ENCODE results near the gene SYP.

SYP gene

DNA sequence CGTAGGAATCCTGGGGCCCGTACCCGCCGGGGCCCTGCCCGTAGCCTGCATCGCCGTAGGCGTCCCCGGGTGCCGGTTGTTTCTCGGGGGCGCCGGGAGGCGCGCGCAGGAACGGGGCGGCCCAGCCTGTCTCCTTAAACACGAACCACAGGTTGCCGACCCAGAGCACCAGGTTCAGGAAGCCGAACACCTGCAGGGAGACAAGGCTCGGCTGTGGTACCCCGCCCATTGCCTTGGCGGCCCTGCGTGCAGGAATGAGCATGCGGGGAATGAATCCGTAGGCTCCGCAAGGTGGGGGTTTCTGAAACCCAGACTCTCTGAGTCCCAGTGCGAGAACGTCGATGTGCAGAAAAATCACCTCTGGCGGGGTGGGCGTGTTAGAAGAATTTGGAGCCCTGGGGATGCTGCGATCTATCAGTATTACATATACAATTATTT lies 8.4 kb downstream of the SYP start:
- H3K4me1 ChIP-seq (ENCODE audit: control extremely low read depth in 1 of 4, control insufficient read depth in 4 of 4, insufficient read depth in 4 of 4, low read length in 3 of 4), result peaks cover 0 to 13% (median 5%) of the 10 kb centered on the region in 4 experiments
- H3K36me3 ChIP-seq (ENCODE audit: control insufficient read depth in 4 of 4, insufficient read depth in 4 of 4, low read length in 3 of 4), result no peaks in the 10 kb centered on the region
- H3K9me3 ChIP-seq (ENCODE audit: control extremely low read depth in 1 of 5, control insufficient read depth in 4 of 5, insufficient read depth in 2 of 5, low read depth in 1 of 5, low read length in 4 of 5), result no peaks in the 10 kb centered on the region
- H3K4me3 ChIP-seq (ENCODE audit: control insufficient read depth in 1 of 7, extremely low read depth in 1 of 7, insufficient read depth in 4 of 7, low read depth in 2 of 7, low read length in 6 of 7), result peak overlapping the region; percentile 69 to 86 (median 74)
- WGBS (ENCODE audit: insufficient coverage), result 57% methylated on average over 29 of the region's 34 CpGs
- CTCF ChIA-PET, result interaction anchor here (1.0 to 1.9 kb wide), 3 partner anchors 27 to 43 kb away, joined by 3 to 6 read pairs (median 6); partner anchors contain the start of gene CCDC22
- H3K27me3 ChIP-seq (replicated peaks in 2 of 5; ENCODE audit: control insufficient read depth in 4 of 5, insufficient read depth in 5 of 5, low read length in 4 of 5), result no peaks in the 10 kb centered on the region
- H3K27ac ChIP-seq (ENCODE audit: insufficient read depth in 1 of 2, low read depth in 1 of 2, low read length in 2 of 2, poor library complexity in 1 of 2, severe bottlenecking in 2 of 2), result peak overlapping the region; percentile 15 to 81
- POLR2A ChIA-PET, result interaction anchor here (1.1 to 1.3 kb wide), 2 partner anchors 14 to 25 kb away, joined by 3 to 4 read pairs; no protein-coding TSS in a partner anchor
- DNase-seq, result peak in 2 of 3 donors; percentile 22 to 50

- ChIA-PET CTCF (interaction anchor here (0.7 to 1.2 kb wide), 5 partner anchors 17 to 236 kb away, joined by 3 to 4 read pairs (median 3); no protein-coding TSS in a partner anchor), POLR2A (interaction anchor here (0.8 to 1.3 kb wide), 3 partner anchors 14 to 35 kb away, joined by 3 to 4 read pairs (median 3); no protein-coding TSS in a partner anchor)
- H3K27me3 ChIP-seq (replicated peaks in 2 of 5; ENCODE audit: control insufficient read depth in 4 of 5, insufficient read depth in 5 of 5, low read length in 4 of 5), result no peaks in the 10 kb centered on the region
- peak; percentile 98 to 99 (median 99) for DNase-seq
- H3K4me3 ChIP-seq (ENCODE audit: control insufficient read depth in 1 of 7, extremely low read depth in 1 of 7, insufficient read depth in 4 of 7, low read depth in 2 of 7, low read length in 6 of 7), result peak overlapping the region; percentile 69 to 86 (median 74)
- no peaks in the 10 kb centered on the region for H3K9me3 ChIP-seq (ENCODE audit: control extremely low read depth in 1 of 5, control insufficient read depth in 4 of 5, insufficient read depth in 2 of 5, low read depth in 1 of 5, low read length in 4 of 5)
- 35% methylated on average over 28 of the region's 32 CpGs for WGBS (ENCODE audit: insufficient coverage)
- peak overlapping the region; percentile 15 to 81 for H3K27ac ChIP-seq (ENCODE audit: insufficient read depth in 1 of 2, low read depth in 1 of 2, low read length in 2 of 2, poor library complexity in 1 of 2, severe bottlenecking in 2 of 2)
- H3K4me1 ChIP-seq (ENCODE audit: control extremely low read depth in 1 of 4, control insufficient read depth in 4 of 4, insufficient read depth in 4 of 4, low read length in 3 of 4), result peaks cover 0 to 16% (median 8%) of the 10 kb centered on the region in 4 experiments
- no peaks in the 10 kb centered on the region for H3K36me3 ChIP-seq (ENCODE audit: control insufficient read depth in 4 of 4, insufficient read depth in 4 of 4, low read length in 3 of 4)
Observed at GRCh38 chrX:49190821-49191573, 9.0 kb downstream of the SYP start.

GRCh38 chrX:49189606-49190005 lies 10.4 kb downstream of the SYP start:
- ChIA-PET CTCF (interaction anchor here (0.9 to 1.4 kb wide), 4 partner anchors 9 to 39 kb away, joined by 3 to 5 read pairs (median 4); no protein-coding TSS in a partner anchor), POLR2A (no interaction called here)
- Histone ChIP-seq H3K4me3 (ENCODE audit: control insufficient read depth in 1 of 7, extremely low read depth in 1 of 7, insufficient read depth in 4 of 7, low read depth in 2 of 7, low read length in 6 of 7) (no peak overlapping the region), H3K36me3 (ENCODE audit: control insufficient read depth in 4 of 4, insufficient read depth in 4 of 4, low read length in 3 of 4) (no peaks in the 10 kb centered on the region), H3K9me3 (ENCODE audit: control extremely low read depth in 1 of 5, control insufficient read depth in 4 of 5, insufficient read depth in 2 of 5, low read depth in 1 of 5, low read length in 4 of 5) (no peaks in the 10 kb centered on the region), H3K27me3 (replicated peaks in 2 of 5; ENCODE audit: control insufficient read depth in 4 of 5, insufficient read depth in 5 of 5, low read length in 4 of 5) (no peaks in the 10 kb centered on the region), H3K27ac (ENCODE audit: insufficient read depth in 1 of 2, low read depth in 1 of 2, low read length in 2 of 2, poor library complexity in 1 of 2, severe bottlenecking in 2 of 2) (no peak overlapping the region), H3K4me1 (ENCODE audit: control extremely low read depth in 1 of 4, control insufficient read depth in 4 of 4, insufficient read depth in 4 of 4, low read length in 3 of 4) (peaks cover 0 to 25% (median 16%) of the 10 kb centered on the region in 4 experiments)
- 88% methylated on average over 6 of the region's 6 CpGs for WGBS (ENCODE audit: insufficient coverage)
- no peak for DNase-seq

GRCh38 chrX:49188468-49189076 lies 11.4 kb downstream of the SYP start:
- Histone ChIP-seq H3K27ac (ENCODE audit: insufficient read depth in 1 of 2, low read depth in 1 of 2, low read length in 2 of 2, poor library complexity in 1 of 2, severe bottlenecking in 2 of 2) (no peak overlapping the region), H3K36me3 (ENCODE audit: control insufficient read depth in 4 of 4, insufficient read depth in 4 of 4, low read length in 3 of 4) (peaks cover 0 to 1% (median 0%) of the 10 kb centered on the region in 4 experiments), H3K27me3 (replicated peaks in 2 of 5; ENCODE audit: control insufficient read depth in 4 of 5, insufficient read depth in 5 of 5, low read length in 4 of 5) (no peaks in the 10 kb centered on the region), H3K4me1 (ENCODE audit: control extremely low read depth in 1 of 4, control insufficient read depth in 4 of 4, insufficient read depth in 4 of 4, low read length in 3 of 4) (peaks cover 0 to 29% (median 19%) of the 10 kb centered on the region in 4 experiments), H3K4me3 (ENCODE audit: control insufficient read depth in 1 of 7, extremely low read depth in 1 of 7, insufficient read depth in 4 of 7, low read depth in 2 of 7, low read length in 6 of 7) (no peak overlapping the region), H3K9me3 (ENCODE audit: control extremely low read depth in 1 of 5, control insufficient read depth in 4 of 5, insufficient read depth in 2 of 5, low read depth in 1 of 5, low read length in 4 of 5) (no peaks in the 10 kb centered on the region)
- ChIA-PET CTCF (interaction anchor here (1.4 kb wide), 1 partner anchor 22 kb away, joined by 4 read pairs; no protein-coding TSS in a partner anchor), POLR2A (no interaction called here)
- 55% methylated on average over 3 of the region's 8 CpGs for WGBS (ENCODE audit: insufficient coverage)
- DNase-seq, result no peak

GRCh38 chrX:49187526-49187925 lies 12.5 kb downstream of the SYP start:
- no peak overlapping the region for H3K4me3 ChIP-seq (ENCODE audit: control insufficient read depth in 1 of 7, extremely low read depth in 1 of 7, insufficient read depth in 4 of 7, low read depth in 2 of 7, low read length in 6 of 7)
- no peaks in the 10 kb centered on the region for H3K27me3 ChIP-seq (replicated peaks in 2 of 5; ENCODE audit: control insufficient read depth in 4 of 5, insufficient read depth in 5 of 5, low read length in 4 of 5)
- H3K4me1 ChIP-seq (ENCODE audit: control extremely low read depth in 1 of 4, control insufficient read depth in 4 of 4, insufficient read depth in 4 of 4, low read length in 3 of 4), result peaks cover 0 to 29% (median 19%) of the 10 kb centered on the region in 4 experiments
- CTCF ChIA-PET, result interaction anchor here (1.1 kb wide), 1 partner anchor 10 kb away, joined by 3 read pairs; no protein-coding TSS in a partner anchor
- no peak for DNase-seq
- peaks cover 0 to 5% (median 2%) of the 10 kb centered on the region in 4 experiments for H3K36me3 ChIP-seq (ENCODE audit: control insufficient read depth in 4 of 4, insufficient read depth in 4 of 4, low read length in 3 of 4)
- POLR2A ChIA-PET, result no interaction called here
- no peak overlapping the region for H3K27ac ChIP-seq (ENCODE audit: insufficient read depth in 1 of 2, low read depth in 1 of 2, low read length in 2 of 2, poor library complexity in 1 of 2, severe bottlenecking in 2 of 2)
- WGBS (ENCODE audit: insufficient coverage), result 89% methylated on average over 6 of the region's 10 CpGs
- no peaks in the 10 kb centered on the region for H3K9me3 ChIP-seq (ENCODE audit: control extremely low read depth in 1 of 5, control insufficient read depth in 4 of 5, insufficient read depth in 2 of 5, low read depth in 1 of 5, low read length in 4 of 5)

- ChIA-PET CTCF (interaction anchor here (1.0 to 1.1 kb wide), 2 partner anchors 10 to 45 kb away, joined by 3 read pairs; no protein-coding TSS in a partner anchor), POLR2A (no interaction called here)
- no peak overlapping the region for H3K4me3 ChIP-seq (ENCODE audit: control insufficient read depth in 1 of 7, extremely low read depth in 1 of 7, insufficient read depth in 4 of 7, low read depth in 2 of 7, low read length in 6 of 7)
Observed at GRCh38 chrX:49187028-49187394, 13.0 kb downstream of the SYP start.

More at GRCh38 chrX:49187028-49187394, 13.0 kb downstream of the SYP start:
- Histone ChIP-seq H3K36me3 (ENCODE audit: control insufficient read depth in 4 of 4, insufficient read depth in 4 of 4, low read length in 3 of 4) (peaks cover 2 to 8% (median 4%) of the 10 kb centered on the region in 4 experiments), H3K27ac (ENCODE audit: insufficient read depth in 1 of 2, low read depth in 1 of 2, low read length in 2 of 2, poor library complexity in 1 of 2, severe bottlenecking in 2 of 2) (no peak overlapping the region), H3K4me1 (ENCODE audit: control extremely low read depth in 1 of 4, control insufficient read depth in 4 of 4, insufficient read depth in 4 of 4, low read length in 3 of 4) (peaks cover 0 to 26% (median 19%) of the 10 kb centered on the region in 4 experiments), H3K27me3 (replicated peaks in 2 of 5; ENCODE audit: control insufficient read depth in 4 of 5, insufficient read depth in 5 of 5, low read length in 4 of 5) (no peaks in the 10 kb centered on the region), H3K9me3 (ENCODE audit: control extremely low read depth in 1 of 5, control insufficient read depth in 4 of 5, insufficient read depth in 2 of 5, low read depth in 1 of 5, low read length in 4 of 5) (no peaks in the 10 kb centered on the region)
- WGBS (ENCODE audit: insufficient coverage), result 87% methylated on average over 12 of the region's 15 CpGs
- DNase-seq, result no peak

Data from common myeloid progenitor, CD34-positive (primary cell).